Thyroid gland (tissue), 4 donors: Measurements from ENCODE around the gene TAF6L. TPM values are rescaled to one million over a fixed set of nuclear protein-coding genes. Genes with fewer than 3 reads are reported as not detected.

Experiments used
- DNase-seq, 2 donors: peaks; one replicate each; pipeline ENCODE4 v3.0.0-alpha.2; 2019
- H3K27ac ChIP-seq, 3 donors: fragments of 200-600 bp; sonication (generic); 1 replicate in 2 of 3; 2 replicates in 1 of 3; pipeline ENCODE4 v1.5.1; 2016 to 2019; ENCODE audit warnings: mild to moderate bottlenecking in 1 of 3, moderate library complexity in 1 of 3
- H3K27me3 ChIP-seq: fragments of 200-600 bp; sonication (generic); one replicate; pipeline ENCODE4 v1.5.1; 2019
- H3K36me3 ChIP-seq, 2 donors: fragments of 200-600 bp; sonication (generic); one replicate each; pipeline ENCODE4 v1.5.1; 2016 to 2019
- H3K4me1 ChIP-seq, 2 donors: fragments of 200-600 bp; sonication (generic); one replicate each; pipeline ENCODE4 v1.5.1; 2017 to 2019
- H3K4me3 ChIP-seq, 3 donors: fragments of 200-600 bp; sonication (generic); replicated peaks in 1 of 3; 1 replicate in 2 of 3; 2 replicates in 1 of 3; pipeline ENCODE4 v1.5.1; 2016; ENCODE audit warnings: mild to moderate bottlenecking in 1 of 3
- H3K9me3 ChIP-seq: fragments of 200-600 bp; sonication (generic); one replicate; pipeline ENCODE4 v1.5.1; 2017
- POLR2A ChIP-seq, 2 donors: fragments of 450-650 bp; IDR thresholded peaks; one replicate each; pipeline ENCODE4 v1.6.1; 2017; ENCODE audit warnings: antibody characterized with exemption in 2 of 2, mild to moderate bottlenecking in 2 of 2, moderate library complexity in 1 of 2
- WGBS, 2 donors: methylation state at CpG; one replicate each; pipeline ENCODE4 v1.1.5; 2017; 5-methylcytosine and 5-hydroxymethylcytosine counted together
- intact Hi-C: fragments of 100-400 bp; cut with DNase I; formaldehyde crosslinking; loops from one replicate; pipeline ENCODE4 v1.15.1; 2023
- total RNA-seq, 4 donors: library from RNA; depleted of rRNA; stranded (reverse); fragments of >200 nt; gene quantifications; one replicate each; pipeline ENCODE4 v1.2.3, GENCODE V29; 2016
- TF ChIP-seq, protein P1 (sequence below), 6 experiments: fragments of 200-600 bp in 3 of 6; fragments of 450-650 bp in 3 of 6; sonication (generic) in 3 of 6; IDR thresholded peaks; one replicate each; pipeline ENCODE4 v1.5.1; 2016 to 2019; ENCODE audit warnings: antibody characterized with exemption in 6 of 6, mild to moderate bottlenecking in 2 of 6, inconsistent platforms in 1 of 6, moderate library complexity in 1 of 6

TAF6L gene, protein sequence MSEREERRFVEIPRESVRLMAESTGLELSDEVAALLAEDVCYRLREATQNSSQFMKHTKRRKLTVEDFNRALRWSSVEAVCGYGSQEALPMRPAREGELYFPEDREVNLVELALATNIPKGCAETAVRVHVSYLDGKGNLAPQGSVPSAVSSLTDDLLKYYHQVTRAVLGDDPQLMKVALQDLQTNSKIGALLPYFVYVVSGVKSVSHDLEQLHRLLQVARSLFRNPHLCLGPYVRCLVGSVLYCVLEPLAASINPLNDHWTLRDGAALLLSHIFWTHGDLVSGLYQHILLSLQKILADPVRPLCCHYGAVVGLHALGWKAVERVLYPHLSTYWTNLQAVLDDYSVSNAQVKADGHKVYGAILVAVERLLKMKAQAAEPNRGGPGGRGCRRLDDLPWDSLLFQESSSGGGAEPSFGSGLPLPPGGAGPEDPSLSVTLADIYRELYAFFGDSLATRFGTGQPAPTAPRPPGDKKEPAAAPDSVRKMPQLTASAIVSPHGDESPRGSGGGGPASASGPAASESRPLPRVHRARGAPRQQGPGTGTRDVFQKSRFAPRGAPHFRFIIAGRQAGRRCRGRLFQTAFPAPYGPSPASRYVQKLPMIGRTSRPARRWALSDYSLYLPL
- 10 to 100 TPM; 41.2 to 55.0 (median 45.5) TPM for total RNA-seq

DNA sequence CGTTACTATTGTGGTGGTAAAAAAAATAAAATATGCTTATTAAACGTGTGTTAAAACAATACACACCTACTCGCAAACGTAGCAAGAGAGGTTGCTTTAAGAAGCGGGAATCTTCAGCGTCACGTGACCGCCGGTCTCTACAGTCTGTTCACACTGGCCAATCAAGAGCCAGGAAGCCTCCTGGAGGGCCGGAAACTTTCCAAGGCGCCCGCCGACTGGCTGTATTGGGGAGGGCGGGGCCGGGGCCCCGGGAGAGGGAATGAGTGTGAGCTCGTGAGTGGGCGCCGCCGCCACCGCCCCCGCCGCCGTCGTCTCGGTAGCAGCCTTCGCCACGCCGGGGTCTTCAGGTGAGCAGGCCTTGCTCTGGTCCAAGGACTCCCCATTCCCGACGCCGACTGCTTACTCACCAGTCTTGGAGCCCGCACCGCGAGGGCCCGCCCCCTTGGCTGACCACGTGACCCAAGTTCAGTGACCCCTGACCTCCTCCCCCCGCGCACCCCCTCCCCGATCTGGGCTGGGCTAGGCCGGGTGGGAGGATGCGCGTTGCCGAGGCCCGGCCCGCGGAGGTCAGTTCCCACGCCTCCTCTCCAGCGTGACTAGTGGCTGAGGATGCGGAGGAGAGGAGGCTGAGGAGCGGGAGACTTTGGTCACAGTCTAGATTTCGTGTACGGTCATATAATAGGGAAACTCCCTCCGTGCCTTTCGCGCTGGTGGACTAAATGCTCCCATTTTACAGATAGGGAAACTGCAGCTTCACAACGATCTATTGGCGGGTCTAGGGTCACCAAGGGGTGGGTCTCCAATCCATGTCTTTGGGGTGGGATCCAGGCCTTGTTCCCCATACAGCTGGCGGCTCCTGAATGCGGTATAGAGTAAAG lies at the start of gene TAF6L:
TAF6L (plus strand) TSS at position 253 of the 878 bp plus-strand sequence. CDS start 4,388 bp downstream, outside the sequence.
- intact Hi-C loops = no loop called here

DNA sequence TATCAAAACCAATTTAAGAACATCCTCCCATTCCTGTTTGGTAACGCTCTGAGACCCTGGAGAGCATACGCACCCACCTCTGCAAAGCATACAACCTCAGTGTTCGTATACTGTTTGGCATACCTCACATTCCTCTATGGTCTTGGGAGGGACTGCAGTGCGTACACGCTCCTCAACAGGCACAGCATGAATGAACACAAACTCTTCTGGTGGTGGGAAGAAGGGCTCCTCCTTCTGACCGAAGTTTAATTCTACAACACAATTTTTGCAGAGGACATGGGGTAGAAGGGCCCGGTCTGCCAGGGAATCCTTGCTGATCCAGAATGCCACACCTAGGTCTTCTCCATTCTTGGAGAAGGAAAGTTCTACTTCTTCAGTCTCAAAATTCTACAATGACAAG lies 49.2 kb upstream of the TAF6L start:
- 67 to 69% methylated on average over 7 of the region's 7 CpGs for WGBS, 2 donors
- no peak for DNase-seq
- Histone ChIP-seq H3K4me1 (peaks cover 13 to 19% of the 10 kb centered on the region in 2 donors), H3K27ac (no peak overlapping the region), H3K36me3 (peaks cover 66 to 68% of the 10 kb centered on the region in 2 donors), H3K4me3 (no peak overlapping the region), H3K27me3 (no peaks in the 10 kb centered on the region), H3K9me3 (no peaks in the 10 kb centered on the region)
- intact Hi-C loops = no loop called here
- TF ChIP-seq, protein P1, sequence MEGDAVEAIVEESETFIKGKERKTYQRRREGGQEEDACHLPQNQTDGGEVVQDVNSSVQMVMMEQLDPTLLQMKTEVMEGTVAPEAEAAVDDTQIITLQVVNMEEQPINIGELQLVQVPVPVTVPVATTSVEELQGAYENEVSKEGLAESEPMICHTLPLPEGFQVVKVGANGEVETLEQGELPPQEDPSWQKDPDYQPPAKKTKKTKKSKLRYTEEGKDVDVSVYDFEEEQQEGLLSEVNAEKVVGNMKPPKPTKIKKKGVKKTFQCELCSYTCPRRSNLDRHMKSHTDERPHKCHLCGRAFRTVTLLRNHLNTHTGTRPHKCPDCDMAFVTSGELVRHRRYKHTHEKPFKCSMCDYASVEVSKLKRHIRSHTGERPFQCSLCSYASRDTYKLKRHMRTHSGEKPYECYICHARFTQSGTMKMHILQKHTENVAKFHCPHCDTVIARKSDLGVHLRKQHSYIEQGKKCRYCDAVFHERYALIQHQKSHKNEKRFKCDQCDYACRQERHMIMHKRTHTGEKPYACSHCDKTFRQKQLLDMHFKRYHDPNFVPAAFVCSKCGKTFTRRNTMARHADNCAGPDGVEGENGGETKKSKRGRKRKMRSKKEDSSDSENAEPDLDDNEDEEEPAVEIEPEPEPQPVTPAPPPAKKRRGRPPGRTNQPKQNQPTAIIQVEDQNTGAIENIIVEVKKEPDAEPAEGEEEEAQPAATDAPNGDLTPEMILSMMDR (IDR thresholded peaks at IDR 0.05) = no peak
- no peak for TF ChIP-seq POLR2A (IDR thresholded peaks at IDR 0.05)

More for the DNA sequence above, at the start of gene TAF6L:
- Histone ChIP-seq H3K4me3 (peak within 1 kb of the TSS; percentile 21 to 40 (median 32)), H3K4me1 (peaks cover 12 to 23% of the 10 kb centered on the region in 2 donors), H3K27ac (peak within 1 kb of the TSS; percentile 89 to 98 (median 95)), H3K9me3 (no peaks in the 10 kb centered on the region), H3K27me3 (no peaks in the 10 kb centered on the region), H3K36me3 (peaks cover 5 to 8% of the 10 kb centered on the region in 2 donors)
- 3 to 6% methylated on average over 22 to 60 of the region's 60 CpGs for WGBS, 2 donors
- DNase-seq = peak; percentile 99
- TF ChIP-seq, protein P1 (IDR thresholded peaks at IDR 0.05) = peak in 1 of 6 experiments; percentile 25
- peak in 1 of 2 donors; percentile 56 for TF ChIP-seq POLR2A (IDR thresholded peaks at IDR 0.05)

DNA sequence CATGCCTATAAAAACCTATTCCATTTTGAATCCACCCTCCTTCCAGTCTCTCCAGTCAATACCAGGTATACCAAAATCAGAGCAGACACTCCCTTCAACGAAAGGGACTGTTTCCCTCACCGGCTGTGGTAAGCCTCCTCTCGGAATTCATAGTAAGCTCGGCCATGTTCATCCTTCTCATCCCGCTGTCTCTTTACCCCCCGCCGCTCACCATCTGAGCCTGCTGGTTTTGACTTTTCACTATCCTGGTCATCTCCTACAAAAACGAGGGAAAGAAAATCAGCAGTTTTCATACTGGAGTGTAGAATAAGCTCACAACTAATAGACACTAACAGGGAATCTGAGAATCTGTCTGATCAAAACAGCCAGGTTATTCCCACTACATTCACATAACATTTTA lies 47.0 kb upstream of the TAF6L start:
- intact Hi-C loops = no loop called here
- H3K36me3 ChIP-seq = peaks cover 45 to 46% of the 10 kb centered on the region in 2 donors
- peaks cover 13 to 19% of the 10 kb centered on the region in 2 donors for H3K4me1 ChIP-seq
- H3K9me3 ChIP-seq = no peaks in the 10 kb centered on the region
- 52 to 53% methylated on average over 8 of the region's 8 CpGs for WGBS, 2 donors
- no peak overlapping the region for H3K4me3 ChIP-seq
- no peaks in the 10 kb centered on the region for H3K27me3 ChIP-seq
- H3K27ac ChIP-seq = no peak overlapping the region
- TF ChIP-seq POLR2A (IDR thresholded peaks at IDR 0.05) = no peak
- TF ChIP-seq, protein P1 (IDR thresholded peaks at IDR 0.05) = no peak
- DNase-seq = no peak

DNA sequence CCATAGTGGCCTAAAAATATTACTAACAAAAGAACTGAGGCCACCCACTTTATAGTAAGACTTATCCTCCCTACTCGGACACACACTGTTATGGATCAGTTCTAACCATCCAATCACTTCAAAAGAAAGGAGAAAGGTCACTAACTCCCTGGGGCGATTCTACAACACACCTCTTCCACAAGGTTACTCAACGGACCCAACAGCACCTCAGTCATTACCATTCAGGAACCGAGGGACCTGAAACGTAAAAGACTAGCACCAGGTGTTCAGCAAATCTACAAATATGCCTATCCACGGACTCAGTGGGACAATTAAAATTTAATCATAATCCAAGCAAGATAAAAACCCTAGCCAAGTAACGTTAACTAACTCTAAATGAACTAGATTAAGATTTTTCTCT lies 45.5 kb upstream of the TAF6L start:
- Histone ChIP-seq H3K4me1 (peaks cover 20 to 31% of the 10 kb centered on the region in 2 donors), H3K4me3 (peak overlapping the region; percentile 3 to 96 (median 78)), H3K27ac (peak overlapping the region in 2 of 3 donors; percentile 78 to 95), H3K9me3 (no peaks in the 10 kb centered on the region), H3K36me3 (peaks cover 30 to 32% of the 10 kb centered on the region in 2 donors), H3K27me3 (no peaks in the 10 kb centered on the region)
- intact Hi-C loops = no loop called here
- DNase-seq = no peak
- no peak for TF ChIP-seq POLR2A (IDR thresholded peaks at IDR 0.05)
- TF ChIP-seq, protein P1 (IDR thresholded peaks at IDR 0.05) = no peak
- WGBS, 2 donors = 1 to 2% methylated on average over 7 of the region's 7 CpGs
